Left lung (tissue), 8 donors: Measurements from ENCODE around the gene BHLHE41. TPM values are rescaled to one million over a fixed set of nuclear protein-coding genes. Genes with fewer than 3 reads are reported as not detected.

ENCODE experiments used
- polyA plus RNA-seq, 6 donors: library from polyadenylated mRNA; unstranded; fragments of 120-200 nt; gene quantifications; one replicate each; pipeline ENCODE4 v1.2.1, GENCODE V29; 2013; ENCODE audit not compliant: insufficient read length in 6 of 6
- total RNA-seq, 2 donors: library from RNA; stranded (reverse); fragmentation: NEBNext Ultra II Directional; extraction: Animal tissue kit (Norgen Biotek cat#: 25700); gene quantifications; one replicate each; pipeline ENCODE4 v1.2.1, GENCODE V29; 2021
- donor health status: DM: no; HTN: yes; CAD: no.
- donor health status: DM: no; HTN: no; CAD: no.

Gene BHLHE41
- total and polyA plus RNA-seq, 8 donors = 0.52 to 25.8 (median 0.97) TPM

Other genes with a start within 250 kb of the BHLHE41 start
- 10 to 100 TPM; 39.1 to 45.3 TPM for gene RASSF8, start 166.4 kb downstream of the BHLHE41 start, total RNA-seq
- 10 to 100 TPM; 32.5 to 42.3 (median 36.5) TPM for gene RASSF8, start 166.4 kb downstream of the BHLHE41 start, polyA plus RNA-seq
- 10 to 100 TPM in 1 of 2 donors, 1 to 10 TPM in 1; 6.9 to 18.6 TPM for gene SSPN, start 70.5 kb upstream of the BHLHE41 start, total RNA-seq
- gene SSPN, start 70.5 kb upstream of the BHLHE41 start, polyA plus RNA-seq = 10 to 100 TPM in 5 of 6 donors, 1 to 10 TPM in 1; 9.6 to 15.8 (median 14.7) TPM